ENCODE measurements around the gene RNF41. TPM values are rescaled to one million over a fixed set of nuclear protein-coding genes. Genes with fewer than 3 reads are reported as not detected.

RNF41 gene
- total and polyA plus RNA-seq, 4 donors = 51.5 to 75.1 (median 57.3) TPM

- H3K27me3 ChIP-seq (ENCODE audit: control insufficient read depth, insufficient read depth, low read length) = no peaks in the 10 kb centered on the region
- H3K4me3 ChIP-seq (ENCODE audit: low read depth, low read length) = no peak overlapping the region
- H3K4me1 ChIP-seq (ENCODE audit: control insufficient read depth, insufficient read depth, low read length) = peaks cover 27% of the 10 kb centered on the region
- H3K9me3 ChIP-seq (ENCODE audit: control insufficient read depth, insufficient read depth, low read length) = no peaks in the 10 kb centered on the region
- 87% methylated on average over 7 of the region's 8 CpGs for WGBS (ENCODE audit: insufficient coverage)
- no peak for DNase-seq (ENCODE audit: low read depth in 4 of 6, low spot score in 6 of 6)
- H3K36me3 ChIP-seq (ENCODE audit: control insufficient read depth, insufficient read depth, low read length) = peaks cover 17% of the 10 kb centered on the region
- no peak overlapping the region for H3K27ac ChIP-seq (ENCODE audit: low read depth, low read length)
Observed at GRCh38 chr12:56260380-56260779, 38.7 kb upstream of the RNF41 start.

- Histone ChIP-seq H3K36me3 (ENCODE audit: control insufficient read depth, insufficient read depth, low read length) (peaks cover 33% of the 10 kb centered on the region), H3K4me1 (ENCODE audit: control insufficient read depth, insufficient read depth, low read length) (peaks cover 27% of the 10 kb centered on the region), H3K27me3 (ENCODE audit: control insufficient read depth, insufficient read depth, low read length) (no peaks in the 10 kb centered on the region), H3K4me3 (ENCODE audit: low read depth, low read length) (peak overlapping the region; percentile 78), H3K27ac (ENCODE audit: low read depth, low read length) (peak overlapping the region; percentile 93), H3K9me3 (ENCODE audit: control insufficient read depth, insufficient read depth, low read length) (no peaks in the 10 kb centered on the region)
- DNase-seq (ENCODE audit: low read depth in 4 of 6, low spot score in 6 of 6) = no peak
- 0% methylated on average over 4 of the region's 9 CpGs for WGBS (ENCODE audit: insufficient coverage)
Observed at GRCh38 chr12:56258820-56259183, 37.1 kb upstream of the RNF41 start.

- Histone ChIP-seq H3K9me3 (ENCODE audit: control insufficient read depth, insufficient read depth, low read length) (no peaks in the 10 kb centered on the region), H3K4me3 (ENCODE audit: low read depth, low read length) (peak within 1 kb of the TSS; percentile 78)
- WGBS (ENCODE audit: insufficient coverage) = under 1% methylated on average over 72 of the region's 78 CpGs
Observed at GRCh38 chr12:56258068-56258819, 36.5 kb upstream of the RNF41 start, which contains the start of gene ANKRD52. Gene ANKRD52, minus strand, starts transcription at chr12:56258384. Its CDS starts 115 bp downstream, at chr12:56258269.

GRCh38 chr12:56257491-56258067 lies 35.9 kb upstream of the RNF41 start:
- Histone ChIP-seq H3K27me3 (ENCODE audit: control insufficient read depth, insufficient read depth, low read length) (no peaks in the 10 kb centered on the region), H3K36me3 (ENCODE audit: control insufficient read depth, insufficient read depth, low read length) (peaks cover 45% of the 10 kb centered on the region), H3K4me3 (ENCODE audit: low read depth, low read length) (peak overlapping the region; percentile 78), H3K9me3 (ENCODE audit: control insufficient read depth, insufficient read depth, low read length) (no peaks in the 10 kb centered on the region), H3K4me1 (ENCODE audit: control insufficient read depth, insufficient read depth, low read length) (peaks cover 27% of the 10 kb centered on the region), H3K27ac (ENCODE audit: low read depth, low read length) (peak overlapping the region; percentile 63)
- WGBS (ENCODE audit: insufficient coverage) = under 1% methylated on average over 18 of the region's 27 CpGs
- peak in 3 of 6 donors; percentile 13 to 66 (median 51) for DNase-seq (ENCODE audit: low read depth in 4 of 6, low spot score in 6 of 6)

More at GRCh38 chr12:56258068-56258819, 36.5 kb upstream of the RNF41 start, which contains the start of gene ANKRD52:
- H3K27me3 ChIP-seq (ENCODE audit: control insufficient read depth, insufficient read depth, low read length) = no peaks in the 10 kb centered on the region
- H3K27ac ChIP-seq (ENCODE audit: low read depth, low read length) = peak within 1 kb of the TSS; percentile 93
- peaks cover 39% of the 10 kb centered on the region for H3K36me3 ChIP-seq (ENCODE audit: control insufficient read depth, insufficient read depth, low read length)
- peak; percentile 69 to 95 (median 78) for DNase-seq (ENCODE audit: low read depth in 4 of 6, low spot score in 6 of 6)
- peaks cover 27% of the 10 kb centered on the region for H3K4me1 ChIP-seq (ENCODE audit: control insufficient read depth, insufficient read depth, low read length)

- peaks cover 50% of the 10 kb centered on the region for H3K36me3 ChIP-seq (ENCODE audit: control insufficient read depth, insufficient read depth, low read length)
- DNase-seq (ENCODE audit: low read depth in 4 of 6, low spot score in 6 of 6) = no peak
- H3K4me1 ChIP-seq (ENCODE audit: control insufficient read depth, insufficient read depth, low read length) = peaks cover 27% of the 10 kb centered on the region
- 25% methylated on average over 2 of the region's 8 CpGs for WGBS (ENCODE audit: insufficient coverage)
- no peaks in the 10 kb centered on the region for H3K9me3 ChIP-seq (ENCODE audit: control insufficient read depth, insufficient read depth, low read length)
- H3K27ac ChIP-seq (ENCODE audit: low read depth, low read length) = no peak overlapping the region
- no peaks in the 10 kb centered on the region for H3K27me3 ChIP-seq (ENCODE audit: control insufficient read depth, insufficient read depth, low read length)
- H3K4me3 ChIP-seq (ENCODE audit: low read depth, low read length) = peak overlapping the region; percentile 78
Observed at GRCh38 chr12:56257071-56257470, 35.3 kb upstream of the RNF41 start.

GRCh38 chr12:56256326-56256960 lies 34.7 kb upstream of the RNF41 start:
- no CpG with 5 or more reads among the region's 4 CpGs for WGBS (ENCODE audit: insufficient coverage)
- peaks cover 27% of the 10 kb centered on the region for H3K4me1 ChIP-seq (ENCODE audit: control insufficient read depth, insufficient read depth, low read length)
- no peak overlapping the region for H3K4me3 ChIP-seq (ENCODE audit: low read depth, low read length)
- peaks cover 57% of the 10 kb centered on the region for H3K36me3 ChIP-seq (ENCODE audit: control insufficient read depth, insufficient read depth, low read length)
- H3K27ac ChIP-seq (ENCODE audit: low read depth, low read length) = no peak overlapping the region
- no peak for DNase-seq (ENCODE audit: low read depth in 4 of 6, low spot score in 6 of 6)
- no peaks in the 10 kb centered on the region for H3K9me3 ChIP-seq (ENCODE audit: control insufficient read depth, insufficient read depth, low read length)
- H3K27me3 ChIP-seq (ENCODE audit: control insufficient read depth, insufficient read depth, low read length) = no peaks in the 10 kb centered on the region

GRCh38 chr12:56255671-56256070 lies 33.9 kb upstream of the RNF41 start:
- Histone ChIP-seq H3K27me3 (ENCODE audit: control insufficient read depth, insufficient read depth, low read length) (no peaks in the 10 kb centered on the region), H3K9me3 (ENCODE audit: control insufficient read depth, insufficient read depth, low read length) (no peaks in the 10 kb centered on the region), H3K4me1 (ENCODE audit: control insufficient read depth, insufficient read depth, low read length) (peaks cover 27% of the 10 kb centered on the region), H3K36me3 (ENCODE audit: control insufficient read depth, insufficient read depth, low read length) (peaks cover 62% of the 10 kb centered on the region), H3K4me3 (ENCODE audit: low read depth, low read length) (no peak overlapping the region), H3K27ac (ENCODE audit: low read depth, low read length) (no peak overlapping the region)
- no peak for DNase-seq (ENCODE audit: low read depth in 4 of 6, low spot score in 6 of 6)
- 84% methylated on average over 5 of the region's 7 CpGs for whole genome bisulfite sequencing (ENCODE audit: insufficient coverage)

GRCh38 chr12:56253091-56253490 lies 31.4 kb upstream of the RNF41 start:
- peaks cover 84% of the 10 kb centered on the region for H3K36me3 ChIP-seq (ENCODE audit: control insufficient read depth, insufficient read depth, low read length)
- H3K27me3 ChIP-seq (ENCODE audit: control insufficient read depth, insufficient read depth, low read length) = no peaks in the 10 kb centered on the region
- WGBS (ENCODE audit: insufficient coverage) = 99% methylated on average over 11 of the region's 11 CpGs
- H3K4me1 ChIP-seq (ENCODE audit: control insufficient read depth, insufficient read depth, low read length) = peaks cover 17% of the 10 kb centered on the region
- DNase-seq (ENCODE audit: low read depth in 4 of 6, low spot score in 6 of 6) = no peak
- no peak overlapping the region for H3K4me3 ChIP-seq (ENCODE audit: low read depth, low read length)
- H3K9me3 ChIP-seq (ENCODE audit: control insufficient read depth, insufficient read depth, low read length) = no peaks in the 10 kb centered on the region
- H3K27ac ChIP-seq (ENCODE audit: low read depth, low read length) = no peak overlapping the region

GRCh38 chr12:56252649-56253048 lies 30.9 kb upstream of the RNF41 start:
- peaks cover 16% of the 10 kb centered on the region for H3K4me1 ChIP-seq (ENCODE audit: control insufficient read depth, insufficient read depth, low read length)
- no peaks in the 10 kb centered on the region for H3K27me3 ChIP-seq (ENCODE audit: control insufficient read depth, insufficient read depth, low read length)
- WGBS (ENCODE audit: insufficient coverage) = 97% methylated on average over 2 of the region's 3 CpGs
- no peak overlapping the region for H3K4me3 ChIP-seq (ENCODE audit: low read depth, low read length)
- peaks cover 89% of the 10 kb centered on the region for H3K36me3 ChIP-seq (ENCODE audit: control insufficient read depth, insufficient read depth, low read length)
- DNase-seq (ENCODE audit: low read depth in 4 of 6, low spot score in 6 of 6) = no peak
- H3K27ac ChIP-seq (ENCODE audit: low read depth, low read length) = no peak overlapping the region
- no peaks in the 10 kb centered on the region for H3K9me3 ChIP-seq (ENCODE audit: control insufficient read depth, insufficient read depth, low read length)

Data from spinal cord (tissue), 10 donors.